GM21786 (cell line): ENCODE data around the gene MEF2A.
A peak's percentile ranks its signal among the peaks of the same experiment; 100 is the strongest.

Source experiments
- ATAC-seq: cut with Tn5 transposase; IDR thresholded peaks from one replicate; pipeline ENCODE4 v1.9.1; 2021; ENCODE audit not compliant: unreplicated experiment

MEF2A gene

DNA sequence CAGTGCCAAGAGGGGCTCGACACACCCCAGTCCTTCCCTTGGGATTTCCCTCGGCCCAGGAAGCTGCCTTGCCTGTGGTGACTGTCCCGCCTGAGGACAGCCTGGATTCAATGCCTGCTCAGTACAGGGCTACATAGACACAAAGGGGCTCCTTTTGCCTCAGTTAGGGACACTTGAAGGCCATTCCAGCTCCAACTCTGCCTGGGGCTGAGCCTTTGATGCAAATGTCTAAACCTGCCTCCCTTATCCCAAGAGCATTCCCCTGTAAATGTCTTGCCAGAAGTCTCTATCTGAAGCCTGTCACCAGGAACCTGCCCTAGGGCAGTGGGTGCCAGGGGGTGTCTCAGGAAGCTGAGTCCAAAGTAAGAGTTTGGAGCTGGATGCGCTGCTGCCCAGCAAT lies 186.8 kb downstream of the MEF2A start:
- ATAC-seq, result no peak

DNA sequence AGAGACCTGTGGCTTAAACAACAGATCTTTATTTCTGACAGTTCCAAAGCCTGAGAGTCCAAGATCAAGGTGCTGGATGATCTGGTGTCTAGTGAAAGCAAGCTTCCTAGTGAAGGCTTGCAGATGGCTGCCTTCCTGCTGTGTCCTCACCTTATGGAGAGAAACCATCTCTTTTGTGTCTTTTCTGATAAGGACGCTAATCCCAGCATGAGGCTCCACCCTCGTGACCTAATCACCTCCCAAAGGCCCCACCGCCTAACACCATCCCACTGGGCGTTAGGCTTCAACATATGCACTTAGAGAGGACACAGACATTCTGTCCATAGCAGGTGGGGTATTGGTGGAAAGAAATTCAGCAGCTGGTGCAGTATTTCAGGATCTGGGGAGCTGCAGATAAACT lies 187.3 kb downstream of the MEF2A start:
- no peak for ATAC-seq

DNA sequence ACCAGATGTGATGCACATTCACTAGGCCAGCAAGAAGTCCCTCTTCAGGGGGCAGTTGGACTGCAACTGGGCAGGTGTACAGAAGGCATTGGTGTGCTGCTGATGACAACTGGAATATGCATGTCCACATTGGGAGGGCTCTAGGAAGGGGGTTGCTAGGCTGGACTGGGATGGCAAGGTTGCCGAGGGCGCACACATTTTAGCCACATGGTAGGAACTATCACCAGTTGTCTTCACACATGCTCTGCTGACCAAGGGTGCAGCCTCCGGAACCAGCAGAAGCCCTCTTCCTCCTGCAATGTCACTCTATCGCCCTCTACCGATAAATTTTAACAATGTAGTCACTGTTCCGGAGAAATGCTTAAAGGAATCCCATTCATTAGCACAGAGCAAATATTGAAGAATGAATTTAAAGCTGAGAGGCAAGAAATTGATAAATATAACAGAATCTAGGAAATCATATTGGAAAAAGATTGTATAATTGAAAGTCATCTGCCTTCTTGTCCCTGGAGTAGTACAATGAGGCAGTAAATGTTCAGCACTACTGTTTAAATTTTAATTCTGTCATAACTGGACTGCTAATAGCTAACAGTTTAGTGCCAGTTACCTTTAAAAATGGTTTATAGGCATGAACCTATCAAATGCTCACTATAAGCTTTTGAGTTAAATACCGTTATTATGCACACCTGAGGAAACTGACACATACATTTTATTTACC lies 190.1 kb downstream of the MEF2A start:
- peak; percentile 94 for ATAC-seq

DNA sequence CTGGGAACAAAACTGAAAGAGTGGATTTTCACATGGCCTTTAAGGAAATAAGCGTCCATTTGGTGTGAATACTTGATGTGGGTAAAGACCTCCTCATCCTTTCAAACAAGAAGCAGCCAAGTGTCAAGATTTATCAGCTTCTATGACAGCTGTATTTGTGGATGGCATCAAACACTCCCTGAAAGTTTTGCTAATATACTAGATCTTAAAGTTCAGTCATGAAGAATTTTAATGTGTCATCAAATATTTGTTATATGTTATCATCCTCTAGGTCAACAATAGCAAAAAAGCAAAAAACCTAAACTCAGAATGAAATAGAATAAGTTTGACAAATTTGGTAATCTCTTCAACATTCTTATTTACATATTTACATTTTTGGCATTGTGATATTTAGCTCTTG lies 196.5 kb downstream of the MEF2A start:
- ATAC-seq, result no peak

DNA sequence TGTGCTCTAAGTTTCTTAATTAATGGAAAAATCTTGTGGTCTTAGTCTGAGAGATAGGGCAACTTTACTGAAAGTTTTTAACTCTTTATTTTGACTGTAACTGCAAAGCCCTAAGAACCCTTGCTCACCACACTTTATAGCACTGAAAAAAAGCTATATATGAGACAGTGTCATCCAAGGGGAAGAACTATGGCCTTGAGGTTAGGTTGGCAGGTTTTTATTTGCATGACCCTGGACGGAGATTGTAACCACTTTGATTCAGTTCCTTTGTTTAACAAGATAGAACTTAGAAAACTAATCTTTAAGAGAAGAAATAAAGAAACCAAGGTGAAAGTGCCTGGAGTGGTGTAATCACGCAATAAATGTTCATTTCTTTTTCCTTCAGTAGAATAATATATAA lies 198.0 kb downstream of the MEF2A start:
- no peak for ATAC-seq

DNA sequence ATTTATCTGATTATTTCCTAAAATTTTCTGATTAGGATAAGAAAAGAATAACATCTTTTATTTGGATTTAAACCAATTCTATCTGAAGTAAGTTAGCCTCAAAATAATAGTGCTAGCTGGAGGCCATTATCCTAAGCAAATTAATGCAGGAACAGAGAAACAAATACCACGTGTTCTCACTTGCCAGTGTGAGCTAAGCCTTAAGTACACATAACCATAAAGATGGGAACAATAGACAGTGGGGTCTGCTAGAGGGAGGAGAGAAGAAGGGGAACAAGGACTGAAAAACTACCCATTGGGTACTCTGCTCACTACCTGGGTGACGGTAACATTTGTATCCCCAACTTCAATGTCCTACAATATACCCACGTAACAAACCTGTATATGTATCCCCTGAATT lies 198.7 kb downstream of the MEF2A start:
- ATAC-seq, result no peak
